Osteoblast (primary cell): ENCODE results near the gene SLC10A3. TPM values are rescaled to one million over a fixed set of nuclear protein-coding genes. Genes with fewer than 3 reads are reported as not detected.

ENCODE experiments used
- DNase-seq: peaks from one replicate; pipeline ENCODE4 v3.0.0; 2011; ENCODE audit warnings: low spot score, mixed read lengths; ENCODE audit not compliant: insufficient read length; ENCODE audit errors: missing footprints
- H2AFZ ChIP-seq: 2 replicates; pipeline ENCODE4 v1.6.0; 2011; ENCODE audit warnings: mild to moderate bottlenecking, low read length
- H3K27ac ChIP-seq: 2 replicates; pipeline ENCODE4 v1.5.1; 2011; ENCODE audit warnings: mild to moderate bottlenecking, low read depth, low read length, moderate library complexity
- H3K27me3 ChIP-seq: 2 replicates; pipeline ENCODE4 v1.6.0; 2012; ENCODE audit warnings: mild to moderate bottlenecking, control low read depth, inconsistent platforms, low read length, moderate library complexity; ENCODE audit not compliant: insufficient read depth
- H3K36me3 ChIP-seq: 2 replicates; pipeline ENCODE4 v1.5.1; 2011; ENCODE audit warnings: mild to moderate bottlenecking, low read length, control low read depth, moderate library complexity; ENCODE audit not compliant: insufficient read depth
- H3K4me1 ChIP-seq: 2 replicates; pipeline ENCODE4 v1.5.1; 2011; ENCODE audit warnings: mild to moderate bottlenecking, low read length, control low read depth, moderate library complexity; ENCODE audit not compliant: insufficient read depth
- H3K4me2 ChIP-seq: 2 replicates; pipeline ENCODE4 v1.6.0; 2011; ENCODE audit warnings: mild to moderate bottlenecking, low read length; ENCODE audit not compliant: insufficient read depth
- H3K4me3 ChIP-seq: fragments of 200-600 bp; sonication (generic); 3 replicates; pipeline ENCODE4 v1.5.1; 2012; ENCODE audit warnings: mild to moderate bottlenecking, low read length, inconsistent platforms; ENCODE audit not compliant: insufficient read depth
- H3K79me2 ChIP-seq: 2 replicates; pipeline ENCODE4 v1.6.0; 2012; ENCODE audit warnings: mild to moderate bottlenecking, low read length, control low read depth, inconsistent platforms; ENCODE audit not compliant: insufficient read depth
- H3K9me3 ChIP-seq: 2 replicates; pipeline ENCODE4 v1.5.1; 2011; ENCODE audit warnings: low read depth, low read length, control low read depth
- H4K20me1 ChIP-seq: 2 replicates; pipeline ENCODE4 v1.6.0; 2012; ENCODE audit warnings: mild to moderate bottlenecking, low read length, control low read depth; ENCODE audit not compliant: insufficient read depth
- total RNA-seq: library from RNA; depleted of rRNA; stranded (reverse); fragments of >200 nt; gene quantifications from 2 replicates; pipeline ENCODE4 v1.2.3, GENCODE V29; 2012
- TF ChIP-seq, protein P1 (sequence below): IDR thresholded peaks from 2 replicates; pipeline ENCODE4 v1.5.1; 2011; ENCODE audit warnings: mild to moderate bottlenecking, low read depth, low read length, moderate library complexity; ENCODE audit errors: extremely low read depth

The SLC10A3 gene
- total RNA-seq, 1 donor, result 36.2 TPM

DNA sequence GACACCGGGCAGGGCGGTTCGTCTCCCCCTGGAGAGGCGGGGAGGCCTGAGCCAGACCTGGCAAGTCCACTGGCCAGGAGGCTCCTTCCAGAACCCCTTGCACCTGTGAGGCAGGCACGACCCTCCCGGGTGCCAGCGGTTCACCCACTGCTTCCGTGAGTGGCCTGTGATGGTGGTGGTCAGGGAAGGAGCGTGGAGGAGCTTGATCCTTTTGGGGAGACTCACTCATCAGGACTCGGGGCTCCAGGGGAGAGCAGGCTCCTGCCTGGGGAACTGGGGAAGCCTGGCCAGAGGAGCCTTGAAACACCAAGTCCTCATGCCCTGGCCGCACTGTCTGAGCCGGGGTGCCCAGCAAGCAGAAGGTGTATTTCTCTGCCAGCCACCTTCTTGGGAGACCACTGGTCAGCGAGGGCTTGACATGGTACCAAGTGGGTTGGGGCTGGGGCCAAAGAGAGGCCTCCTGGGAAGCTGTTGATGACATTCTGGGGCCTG is 45.6 kb downstream of the SLC10A3 start:
- peak overlapping the region; percentile 66 for H3K27ac ChIP-seq
- peak; percentile 89 for DNase-seq
- no peak overlapping the region for H2AFZ ChIP-seq
- no peaks in the 10 kb centered on the region for H3K9me3 ChIP-seq
- peak overlapping the region; percentile 76 for H3K4me2 ChIP-seq
- H3K79me2 ChIP-seq, result peaks cover 56% of the 10 kb centered on the region
- H4K20me1 ChIP-seq, result peaks cover 24% of the 10 kb centered on the region
- no peaks in the 10 kb centered on the region for H3K27me3 ChIP-seq
- peak overlapping the region; percentile 76 for H3K4me3 ChIP-seq
- H3K36me3 ChIP-seq, result peaks cover 53% of the 10 kb centered on the region
- H3K4me1 ChIP-seq, result peaks cover 10% of the 10 kb centered on the region
- TF ChIP-seq, protein P1, sequence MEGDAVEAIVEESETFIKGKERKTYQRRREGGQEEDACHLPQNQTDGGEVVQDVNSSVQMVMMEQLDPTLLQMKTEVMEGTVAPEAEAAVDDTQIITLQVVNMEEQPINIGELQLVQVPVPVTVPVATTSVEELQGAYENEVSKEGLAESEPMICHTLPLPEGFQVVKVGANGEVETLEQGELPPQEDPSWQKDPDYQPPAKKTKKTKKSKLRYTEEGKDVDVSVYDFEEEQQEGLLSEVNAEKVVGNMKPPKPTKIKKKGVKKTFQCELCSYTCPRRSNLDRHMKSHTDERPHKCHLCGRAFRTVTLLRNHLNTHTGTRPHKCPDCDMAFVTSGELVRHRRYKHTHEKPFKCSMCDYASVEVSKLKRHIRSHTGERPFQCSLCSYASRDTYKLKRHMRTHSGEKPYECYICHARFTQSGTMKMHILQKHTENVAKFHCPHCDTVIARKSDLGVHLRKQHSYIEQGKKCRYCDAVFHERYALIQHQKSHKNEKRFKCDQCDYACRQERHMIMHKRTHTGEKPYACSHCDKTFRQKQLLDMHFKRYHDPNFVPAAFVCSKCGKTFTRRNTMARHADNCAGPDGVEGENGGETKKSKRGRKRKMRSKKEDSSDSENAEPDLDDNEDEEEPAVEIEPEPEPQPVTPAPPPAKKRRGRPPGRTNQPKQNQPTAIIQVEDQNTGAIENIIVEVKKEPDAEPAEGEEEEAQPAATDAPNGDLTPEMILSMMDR, result no peak

DNA sequence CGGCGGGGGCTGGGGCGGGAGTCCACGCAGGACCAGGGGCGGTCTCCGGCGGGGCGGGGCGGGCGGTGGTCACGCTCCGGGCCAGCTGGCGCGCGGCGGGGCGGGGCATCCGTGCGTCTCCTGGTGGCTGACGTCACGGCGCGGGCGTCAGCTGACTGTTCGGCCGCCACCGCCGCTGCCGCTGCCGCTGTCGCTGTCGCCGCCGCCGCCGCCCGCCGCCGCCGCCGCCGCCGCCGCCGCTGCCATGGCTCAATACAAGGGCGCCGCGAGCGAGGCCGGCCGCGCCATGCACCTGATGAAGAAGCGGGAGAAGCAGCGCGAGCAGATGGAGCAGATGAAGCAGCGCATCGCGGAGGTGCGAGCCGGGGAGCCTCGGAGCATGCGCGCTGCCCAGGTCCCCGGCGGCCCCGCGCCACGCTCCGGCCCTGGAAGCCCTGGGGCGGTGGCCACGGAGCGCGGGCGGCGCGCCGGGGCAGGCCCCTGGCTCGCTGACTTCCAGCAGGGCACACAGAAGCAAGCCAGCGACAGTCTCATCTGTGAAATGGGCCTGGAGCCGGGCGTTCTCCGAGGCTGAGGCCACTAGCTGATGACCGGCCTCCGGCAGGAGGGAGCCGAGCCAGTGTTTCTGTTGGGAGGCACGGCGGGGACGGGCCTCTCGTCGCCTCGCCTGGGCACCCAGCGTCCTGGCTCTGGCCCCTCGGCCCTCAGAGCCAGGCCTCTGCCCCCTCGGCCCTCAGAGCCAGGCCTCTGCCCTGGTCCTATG is 46.3 kb downstream of the SLC10A3 start, which contains the start of gene FAM50A:
Gene FAM50A (plus strand): TSS at position 150 of the 763 bp plus-strand sequence. CDS start 95 bp downstream, at position 245.
- H3K36me3 ChIP-seq, result peaks cover 50% of the 10 kb centered on the region
- H2AFZ ChIP-seq, result peak within 1 kb of the TSS; percentile 22
- peaks cover 62% of the 10 kb centered on the region for H3K79me2 ChIP-seq

DNA sequence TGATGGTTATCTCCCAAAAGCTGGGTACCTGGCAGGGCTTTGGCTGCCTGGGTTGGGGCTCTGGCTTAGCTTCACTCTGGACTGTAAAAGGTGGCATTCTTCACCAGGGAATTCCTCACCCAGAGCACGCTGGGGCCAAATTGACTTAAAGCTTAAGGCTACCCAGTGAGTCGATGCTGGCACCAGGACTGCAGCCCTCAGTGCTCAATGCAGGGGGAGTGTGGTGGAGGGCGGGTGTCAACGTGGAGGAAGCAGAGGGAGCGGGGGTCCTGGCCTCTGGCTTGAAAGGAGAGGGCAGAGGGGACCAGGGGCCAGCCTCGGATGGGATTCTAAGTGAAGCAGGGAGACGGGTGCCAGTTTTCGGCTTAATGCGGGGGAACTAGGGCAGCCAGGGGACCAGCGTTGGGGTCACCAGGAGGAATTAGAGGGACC is 46.9 kb downstream of the SLC10A3 start:
- no peaks in the 10 kb centered on the region for H3K9me3 ChIP-seq
- H3K4me3 ChIP-seq, result peak overlapping the region; percentile 76
- H4K20me1 ChIP-seq, result peaks cover 34% of the 10 kb centered on the region
- peak; percentile 86 for DNase-seq
- H3K27ac ChIP-seq, result peak overlapping the region; percentile 42
- no peak overlapping the region for H2AFZ ChIP-seq
- peaks cover 43% of the 10 kb centered on the region for H3K36me3 ChIP-seq
- peak overlapping the region; percentile 37 for H3K4me2 ChIP-seq
- peaks cover 15% of the 10 kb centered on the region for H3K4me1 ChIP-seq
- TF ChIP-seq, protein P1, result no peak
- H3K27me3 ChIP-seq, result no peaks in the 10 kb centered on the region
- peaks cover 69% of the 10 kb centered on the region for H3K79me2 ChIP-seq

More for the DNA sequence above, 46.3 kb downstream of the SLC10A3 start, which contains the start of gene FAM50A:
- H4K20me1 ChIP-seq, result peaks cover 28% of the 10 kb centered on the region
- peak within 1 kb of the TSS; percentile 76 for H3K4me2 ChIP-seq
- no peaks in the 10 kb centered on the region for H3K27me3 ChIP-seq
- peak; percentile 99 for DNase-seq
- peak within 1 kb of the TSS; percentile 76 for H3K4me3 ChIP-seq
- H3K4me1 ChIP-seq, result peaks cover 10% of the 10 kb centered on the region
- H3K27ac ChIP-seq, result peak within 1 kb of the TSS; percentile 66
- TF ChIP-seq, protein P1, result no peak
- no peaks in the 10 kb centered on the region for H3K9me3 ChIP-seq

- Histone ChIP-seq H4K20me1 (peaks cover 43% of the 10 kb centered on the region), H3K27me3 (no peaks in the 10 kb centered on the region), H3K79me2 (peaks cover 70% of the 10 kb centered on the region)
These were observed 48.3 kb downstream of the SLC10A3 start for GRCh38 chrX:154441984-154442707.

More at GRCh38 chrX:154441984-154442707, 48.3 kb downstream of the SLC10A3 start:
- peak; percentile 78 for DNase-seq
- no peak overlapping the region for H3K4me3 ChIP-seq
- H3K4me1 ChIP-seq, result peaks cover 19% of the 10 kb centered on the region
- H3K36me3 ChIP-seq, result peaks cover 36% of the 10 kb centered on the region
- H3K27ac ChIP-seq, result no peak overlapping the region
- no peak overlapping the region for H3K4me2 ChIP-seq
- no peak overlapping the region for H2AFZ ChIP-seq
- H3K9me3 ChIP-seq, result no peaks in the 10 kb centered on the region
- TF ChIP-seq, protein P1, result no peak
